ENCODE results near the gene FOXL1.

FOXL1 gene

DNA sequence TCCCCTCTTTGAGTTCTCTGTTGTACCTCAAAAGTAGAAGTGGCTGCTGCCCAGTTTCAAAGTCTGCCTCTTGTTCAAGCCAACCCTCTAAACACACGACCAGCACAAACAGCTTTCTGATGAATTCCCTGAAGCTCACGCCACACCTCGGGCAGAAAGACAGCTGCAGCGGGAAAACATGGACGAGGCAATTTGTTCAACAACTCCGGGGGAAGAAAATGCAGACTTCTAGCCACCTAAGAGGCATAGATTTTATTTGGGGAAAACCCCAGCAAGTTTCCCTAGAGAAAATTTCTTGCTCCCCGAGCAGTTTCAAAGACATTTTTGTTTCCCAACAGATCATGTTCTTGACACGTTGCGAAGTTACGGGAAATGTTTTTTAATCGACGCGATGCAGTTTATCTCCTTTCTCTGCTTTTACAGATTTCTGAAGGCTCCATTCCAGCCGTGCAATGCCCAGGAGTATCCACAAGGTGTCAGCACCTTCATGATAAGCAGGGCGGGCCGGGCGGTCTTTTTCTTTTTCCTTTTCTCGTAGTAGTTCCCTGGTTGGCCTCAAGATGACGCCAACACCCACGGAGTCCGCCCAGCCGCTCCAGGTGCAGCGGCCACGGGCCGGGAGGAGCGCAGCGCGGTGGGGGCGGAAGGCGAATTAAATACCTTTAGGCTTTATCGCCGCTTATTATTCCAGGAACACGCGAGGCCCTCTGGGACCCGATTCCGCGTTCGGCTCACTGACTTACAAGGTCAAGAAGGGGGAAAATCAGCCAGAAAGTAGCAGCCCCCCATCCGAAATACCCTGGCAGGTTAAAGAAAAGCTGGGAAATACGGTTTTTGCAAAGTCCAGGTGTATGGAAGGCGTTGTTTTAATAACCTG is 14.6 kb upstream of the FOXL1 start (continued):
- TF ChIP-seq PATZ1 (tag by site-specific recombination; IDR thresholded peaks at IDR 0.05), result peak; percentile 41; the same call in 1 of the 2 replicates
- TF ChIP-seq, protein P1, sequence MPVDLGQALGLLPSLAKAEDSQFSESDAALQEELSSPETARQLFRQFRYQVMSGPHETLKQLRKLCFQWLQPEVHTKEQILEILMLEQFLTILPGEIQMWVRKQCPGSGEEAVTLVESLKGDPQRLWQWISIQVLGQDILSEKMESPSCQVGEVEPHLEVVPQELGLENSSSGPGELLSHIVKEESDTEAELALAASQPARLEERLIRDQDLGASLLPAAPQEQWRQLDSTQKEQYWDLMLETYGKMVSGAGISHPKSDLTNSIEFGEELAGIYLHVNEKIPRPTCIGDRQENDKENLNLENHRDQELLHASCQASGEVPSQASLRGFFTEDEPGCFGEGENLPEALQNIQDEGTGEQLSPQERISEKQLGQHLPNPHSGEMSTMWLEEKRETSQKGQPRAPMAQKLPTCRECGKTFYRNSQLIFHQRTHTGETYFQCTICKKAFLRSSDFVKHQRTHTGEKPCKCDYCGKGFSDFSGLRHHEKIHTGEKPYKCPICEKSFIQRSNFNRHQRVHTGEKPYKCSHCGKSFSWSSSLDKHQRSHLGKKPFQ (tag by site-specific recombination; IDR thresholded peaks at IDR 0.05), result no peak
- 0 out of 2 replicates have a peak, but pooled peaks have one; percentile 27 for TF ChIP-seq INSM2 (tag by site-specific recombination; IDR thresholded peaks at IDR 0.05)
- TF ChIP-seq KLF1 (tag by site-specific recombination; IDR thresholded peaks at IDR 0.05), result 0 out of 2 replicates have a peak, but pooled peaks have one; percentile 28
- TF ChIP-seq ZNF426 (tag by site-specific recombination; IDR thresholded peaks at IDR 0.05), result no peak
- TF ChIP-seq ZNF670 (tag by site-specific recombination; IDR thresholded peaks at IDR 0.05; ENCODE audit: low read depth), result no peak
- no peak for TF ChIP-seq ZNF112 (tag by site-specific recombination; IDR thresholded peaks at IDR 0.05)
- no peak for TF ChIP-seq ZNF76 (tag by site-specific recombination; IDR thresholded peaks at IDR 0.05; ENCODE audit: borderline replicate concordance, low read depth)
- TF ChIP-seq ZNF791 (tag by site-specific recombination; IDR thresholded peaks at IDR 0.05), result no peak
- TF ChIP-seq ZNF747 (tag by site-specific recombination; IDR thresholded peaks at IDR 0.05), result no peak
- no peak for TF ChIP-seq KLF10 (tag by site-specific recombination; IDR thresholded peaks at IDR 0.05)
- no peak for TF ChIP-seq ZNF324 (tag by site-specific recombination; IDR thresholded peaks at IDR 0.05)
- TF ChIP-seq ZNF16 (tag by site-specific recombination; IDR thresholded peaks at IDR 0.05; ENCODE audit: low read depth), result no peak
- TF ChIP-seq ZNF335 (tag by site-specific recombination; conservative IDR thresholded peaks at IDR 0.05), result peak; percentile 64
- no peak for TF ChIP-seq ZNF433 (tag by site-specific recombination; IDR thresholded peaks at IDR 0.05; ENCODE audit: low read depth)
- TF ChIP-seq ZNF391 (tag by site-specific recombination; IDR thresholded peaks at IDR 0.05; ENCODE audit: borderline replicate concordance, low read depth), result peak; percentile 28; the same call in 1 of the 2 replicates
- TF ChIP-seq ZBTB1 (tag by site-specific recombination; IDR thresholded peaks at IDR 0.05), result no peak
- TF ChIP-seq REST (tag by site-specific recombination; IDR thresholded peaks at IDR 0.05), result no peak
- TF ChIP-seq ZBTB26 (tag by site-specific recombination; optimal IDR thresholded peaks at IDR 0.05), result peak; percentile 27
- no peak for TF ChIP-seq MZF1 (tag by site-specific recombination; IDR thresholded peaks at IDR 0.05; ENCODE audit: borderline replicate concordance)
- 0 out of 2 replicates have a peak, but pooled peaks have one; percentile 16 for TF ChIP-seq ZXDB (tag by site-specific recombination; IDR thresholded peaks at IDR 0.05)
- 0 out of 2 replicates have a peak, but pooled peaks have one; percentile 10 for TF ChIP-seq ZNF366 (tag by site-specific recombination; conservative IDR thresholded peaks at IDR 0.05)
- TF ChIP-seq, protein P2, sequence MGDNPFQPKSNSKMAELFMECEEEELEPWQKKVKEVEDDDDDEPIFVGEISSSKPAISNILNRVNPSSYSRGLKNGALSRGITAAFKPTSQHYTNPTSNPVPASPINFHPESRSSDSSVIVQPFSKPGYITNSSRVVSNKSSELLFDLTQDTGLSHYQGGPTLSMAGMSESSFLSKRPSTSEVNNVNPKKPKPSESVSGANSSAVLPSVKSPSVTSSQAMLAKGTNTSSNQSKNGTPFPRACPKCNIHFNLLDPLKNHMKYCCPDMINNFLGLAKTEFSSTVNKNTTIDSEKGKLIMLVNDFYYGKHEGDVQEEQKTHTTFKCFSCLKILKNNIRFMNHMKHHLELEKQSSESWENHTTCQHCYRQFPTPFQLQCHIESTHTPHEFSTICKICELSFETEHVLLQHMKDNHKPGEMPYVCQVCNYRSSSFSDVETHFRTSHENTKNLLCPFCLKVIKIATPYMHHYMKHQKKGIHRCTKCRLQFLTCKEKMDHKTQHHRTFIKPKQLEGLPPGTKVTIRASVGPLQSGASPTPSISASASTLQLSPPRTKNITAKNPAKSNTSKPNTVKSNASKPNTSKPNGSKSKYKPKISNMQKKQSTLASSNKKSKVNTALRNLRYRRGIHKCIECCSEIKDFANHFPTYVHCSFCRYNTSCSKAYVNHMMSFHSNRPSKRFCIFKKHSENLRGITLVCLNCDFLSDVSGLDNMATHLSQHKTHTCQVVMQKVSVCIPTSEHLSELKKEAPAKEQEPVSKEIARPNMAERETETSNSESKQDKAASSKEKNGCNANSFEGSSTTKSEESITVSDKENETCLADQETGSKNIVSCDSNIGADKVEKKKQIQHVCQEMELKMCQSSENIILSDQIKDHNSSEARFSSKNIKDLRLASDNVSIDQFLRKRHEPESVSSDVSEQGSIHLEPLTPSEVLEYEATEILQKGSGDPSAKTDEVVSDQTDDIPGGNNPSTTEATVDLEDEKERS (tag by site-specific recombination; IDR thresholded peaks at IDR 0.05), result no peak
- no peak for TF ChIP-seq ZBTB48 (tag by site-specific recombination; IDR thresholded peaks at IDR 0.05)

Measured in HEK293 (cell line).